PC-9 (cell line): ENCODE results near the gene TLE5.

ENCODE experiments used
- CTCF ChIP-seq: fragments of 200-600 bp; sonication (generic); conservative IDR thresholded peaks from 2 replicates; pipeline ENCODE4 v1.6.1; 2017; ENCODE audit warnings: mixed run types, antibody characterized with exemption, mild to moderate bottlenecking, moderate library complexity
- EZH2 ChIP-seq: fragments of 200-600 bp; sonication (generic); IDR thresholded peaks from 2 replicates; pipeline ENCODE4 v1.8.0; 2017; ENCODE audit warnings: antibody characterized with exemption, low read depth

DNA sequence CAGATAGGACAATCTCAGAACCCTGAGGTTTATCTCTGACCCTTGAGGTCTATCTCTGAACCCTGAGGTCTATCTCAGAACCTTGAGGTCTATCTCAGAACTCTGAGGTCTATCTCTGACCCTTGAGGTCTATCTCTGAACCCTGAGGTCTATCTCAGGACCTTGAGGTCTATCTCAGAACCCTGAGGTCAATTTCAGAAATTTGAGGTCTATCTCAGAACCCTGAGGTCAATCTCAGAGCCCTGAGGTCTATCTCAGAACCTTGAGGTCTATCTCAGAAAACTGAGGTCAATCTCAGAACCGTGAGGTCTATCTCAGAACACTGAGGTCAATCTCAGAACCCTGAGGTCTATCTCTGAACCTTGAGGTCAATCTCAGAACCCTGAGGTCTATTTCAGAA, 35.5 kb downstream of the TLE5 start:
- TF ChIP-seq CTCF (no peak), EZH2 (no peak)
